Body of pancreas (tissue), 4 donors: ENCODE data around the gene B4GALT2. TPM values are rescaled to one million over a fixed set of nuclear protein-coding genes. Genes with fewer than 3 reads are reported as not detected.

Experiments
- ATAC-seq: fragments of 150-250 bp; one replicate; pipeline ENCODE4 v1.9.1; 2016
- DNase-seq, 4 donors: peaks; one replicate each; pipeline ENCODE4 v3.0.0-alpha.2; 2019
- H3K27ac ChIP-seq, 4 donors: fragments of 200-600 bp; sonication (generic); 1 replicate in 3 of 4; 2 replicates in 1 of 4; pipeline versions ENCODE4 v1.5.1 to v1.6.1; 2016 to 2019; ENCODE audit warnings: mild to moderate bottlenecking in 1 of 4, mixed read lengths in 1 of 4, moderate library complexity in 1 of 4
- H3K27me3 ChIP-seq, 2 donors: fragments of 200-600 bp; sonication (generic); one replicate each; pipeline ENCODE4 v1.6.0; 2016; ENCODE audit warnings: mild to moderate bottlenecking in 1 of 2
- H3K36me3 ChIP-seq, 2 donors: fragments of 200-600 bp; sonication (generic); replicated peaks in 1 of 2; 2 replicates each; pipeline ENCODE4 v1.5.1; 2016; ENCODE audit warnings: low read depth in 2 of 2; ENCODE audit not compliant: insufficient read depth in 1 of 2
- H3K4me1 ChIP-seq: fragments of 200-600 bp; sonication (generic); one replicate; pipeline ENCODE4 v1.6.0; 2016
- H3K4me3 ChIP-seq, 2 donors: fragments of 200-600 bp; sonication (generic); 1 replicate in 1 of 2; 2 replicates in 1 of 2; pipeline ENCODE4 v1.5.1; 2016 to 2019
- H3K9me3 ChIP-seq, 3 donors: fragments of 200-600 bp; sonication (generic); 1 replicate in 2 of 3; 2 replicates in 1 of 3; pipeline ENCODE4 v1.5.1; 2016
- POLR2A ChIP-seq, 3 donors: fragments of 450-650 bp; IDR thresholded peaks; one replicate each; pipeline ENCODE4 v1.6.1; 2016; ENCODE audit warnings: antibody characterized with exemption in 3 of 3, mild to moderate bottlenecking in 2 of 3
- WGBS, 2 donors: methylation state at CpG; one replicate each; pipeline ENCODE4 v1.1.5; 2017; 5-methylcytosine and 5-hydroxymethylcytosine counted together
- intact Hi-C: fragments of 100-400 bp; cut with DNase I; formaldehyde crosslinking; loops from one replicate; pipeline ENCODE4 v1.15.1; 2023
- total RNA-seq, 2 donors: library from RNA; depleted of rRNA; stranded (reverse); fragments of >200 nt; gene quantifications; one replicate each; pipeline ENCODE4 v1.1.0, GENCODE V29; 2016
- TF ChIP-seq, protein P1 (sequence below), 7 experiments: fragments of 450-650 bp in 4 of 7; fragments of 200-600 bp in 3 of 7; sonication (generic) in 3 of 7; IDR thresholded peaks; one replicate each; pipeline ENCODE4 v1.5.1; 2016 to 2019; ENCODE audit warnings: antibody characterized with exemption in 7 of 7

Gene B4GALT2
- total RNA-seq, 2 donors from 2014 or later = 18.2 to 29.3 TPM

DNA sequence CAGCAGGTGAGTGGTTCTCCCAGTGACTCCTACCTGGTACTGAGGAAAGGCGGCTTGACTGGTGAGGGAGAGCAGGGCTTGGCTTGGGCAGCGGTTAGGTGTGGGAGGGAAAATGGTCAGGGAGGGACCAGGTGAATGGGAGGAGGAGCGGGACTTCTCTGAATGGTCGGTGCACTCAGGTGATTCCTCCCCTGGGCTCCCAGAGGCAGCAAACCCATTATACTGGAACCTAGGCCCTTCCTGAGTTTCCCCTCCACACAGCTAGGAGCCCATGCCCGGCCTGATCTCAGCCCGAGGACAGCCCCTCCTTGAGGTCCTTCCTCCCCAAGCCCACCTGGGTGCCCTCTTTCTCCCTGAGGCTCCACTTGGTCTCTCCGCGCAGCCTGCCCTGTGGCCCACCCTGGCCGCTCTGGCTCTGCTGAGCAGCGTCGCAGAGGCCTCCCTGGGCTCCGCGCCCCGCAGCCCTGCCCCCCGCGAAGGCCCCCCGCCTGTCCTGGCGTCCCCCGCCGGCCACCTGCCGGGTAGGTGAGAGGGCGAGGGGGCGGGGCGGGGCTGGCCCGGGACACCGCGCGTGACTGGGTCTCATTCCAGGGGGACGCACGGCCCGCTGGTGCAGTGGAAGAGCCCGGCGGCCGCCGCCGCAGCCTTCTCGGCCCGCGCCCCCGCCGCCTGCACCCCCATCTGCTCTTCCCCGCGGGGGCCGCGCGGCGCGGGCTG lies 43.1 kb upstream of the B4GALT2 start:
- ATAC-seq (peak; percentile 74), DNase-seq (peak; percentile 72 to 87 (median 86))
- Histone ChIP-seq H3K4me3 (peak overlapping the region in 1 of 2 donors; percentile 44), H3K27me3 (no peaks in the 10 kb centered on the region), H3K27ac (peak overlapping the region; percentile 65 to 84 (median 78)), H3K9me3 (no peaks in the 10 kb centered on the region), H3K36me3 (no peaks in the 10 kb centered on the region), H3K4me1 (peaks cover 45% of the 10 kb centered on the region)
- TF ChIP-seq, protein P1, sequence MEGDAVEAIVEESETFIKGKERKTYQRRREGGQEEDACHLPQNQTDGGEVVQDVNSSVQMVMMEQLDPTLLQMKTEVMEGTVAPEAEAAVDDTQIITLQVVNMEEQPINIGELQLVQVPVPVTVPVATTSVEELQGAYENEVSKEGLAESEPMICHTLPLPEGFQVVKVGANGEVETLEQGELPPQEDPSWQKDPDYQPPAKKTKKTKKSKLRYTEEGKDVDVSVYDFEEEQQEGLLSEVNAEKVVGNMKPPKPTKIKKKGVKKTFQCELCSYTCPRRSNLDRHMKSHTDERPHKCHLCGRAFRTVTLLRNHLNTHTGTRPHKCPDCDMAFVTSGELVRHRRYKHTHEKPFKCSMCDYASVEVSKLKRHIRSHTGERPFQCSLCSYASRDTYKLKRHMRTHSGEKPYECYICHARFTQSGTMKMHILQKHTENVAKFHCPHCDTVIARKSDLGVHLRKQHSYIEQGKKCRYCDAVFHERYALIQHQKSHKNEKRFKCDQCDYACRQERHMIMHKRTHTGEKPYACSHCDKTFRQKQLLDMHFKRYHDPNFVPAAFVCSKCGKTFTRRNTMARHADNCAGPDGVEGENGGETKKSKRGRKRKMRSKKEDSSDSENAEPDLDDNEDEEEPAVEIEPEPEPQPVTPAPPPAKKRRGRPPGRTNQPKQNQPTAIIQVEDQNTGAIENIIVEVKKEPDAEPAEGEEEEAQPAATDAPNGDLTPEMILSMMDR (IDR thresholded peaks at IDR 0.05) = peak in 1 of 7 experiments; percentile 2
- peak; percentile 44 to 69 (median 66) for TF ChIP-seq POLR2A (IDR thresholded peaks at IDR 0.05)
- WGBS, 2 donors = 6 to 11% methylated on average over 8 to 25 of the region's 48 CpGs
- intact Hi-C loops = loop anchor here (10.0 kb wide), 1 partner anchor 171 kb away; no protein-coding TSS in a partner anchor

DNA sequence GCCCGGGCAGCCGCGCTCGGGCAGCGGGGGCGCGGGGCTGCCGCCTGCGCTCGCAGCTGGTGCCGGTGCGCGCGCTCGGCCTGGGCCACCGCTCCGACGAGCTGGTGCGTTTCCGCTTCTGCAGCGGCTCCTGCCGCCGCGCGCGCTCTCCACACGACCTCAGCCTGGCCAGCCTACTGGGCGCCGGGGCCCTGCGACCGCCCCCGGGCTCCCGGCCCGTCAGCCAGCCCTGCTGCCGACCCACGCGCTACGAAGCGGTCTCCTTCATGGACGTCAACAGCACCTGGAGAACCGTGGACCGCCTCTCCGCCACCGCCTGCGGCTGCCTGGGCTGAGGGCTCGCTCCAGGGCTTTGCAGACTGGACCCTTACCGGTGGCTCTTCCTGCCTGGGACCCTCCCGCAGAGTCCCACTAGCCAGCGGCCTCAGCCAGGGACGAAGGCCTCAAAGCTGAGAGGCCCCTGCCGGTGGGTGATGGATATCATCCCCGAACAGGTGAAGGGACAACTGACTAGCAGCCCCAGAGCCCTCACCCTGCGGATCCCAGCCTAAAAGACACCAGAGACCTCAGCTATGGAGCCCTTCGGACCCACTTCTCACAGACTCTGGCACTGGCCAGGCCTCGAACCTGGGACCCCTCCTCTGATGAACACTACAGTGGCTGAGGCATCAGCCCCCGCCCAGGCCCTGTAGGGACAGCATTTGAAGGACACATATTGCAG lies 42.4 kb upstream of the B4GALT2 start:
- Histone ChIP-seq H3K27me3 (no peaks in the 10 kb centered on the region), H3K4me1 (peaks cover 45% of the 10 kb centered on the region), H3K9me3 (no peaks in the 10 kb centered on the region), H3K27ac (peak overlapping the region; percentile 65 to 84 (median 78)), H3K36me3 (no peaks in the 10 kb centered on the region), H3K4me3 (no peak overlapping the region)
- DNase-seq (peak; percentile 51 to 70 (median 60)), ATAC-seq (peak; percentile 60)
- intact Hi-C loops = loop anchor here (10.0 kb wide), 1 partner anchor 172 kb away; no protein-coding TSS in a partner anchor
- 4 to 20% methylated on average over 10 to 46 of the region's 56 CpGs for WGBS, 2 donors
- TF ChIP-seq POLR2A (IDR thresholded peaks at IDR 0.05) = peak; percentile 13 to 27 (median 23)
- TF ChIP-seq, protein P1 (IDR thresholded peaks at IDR 0.05) = peak in 4 of 7 experiments; percentile 1 to 30 (median 20)

DNA sequence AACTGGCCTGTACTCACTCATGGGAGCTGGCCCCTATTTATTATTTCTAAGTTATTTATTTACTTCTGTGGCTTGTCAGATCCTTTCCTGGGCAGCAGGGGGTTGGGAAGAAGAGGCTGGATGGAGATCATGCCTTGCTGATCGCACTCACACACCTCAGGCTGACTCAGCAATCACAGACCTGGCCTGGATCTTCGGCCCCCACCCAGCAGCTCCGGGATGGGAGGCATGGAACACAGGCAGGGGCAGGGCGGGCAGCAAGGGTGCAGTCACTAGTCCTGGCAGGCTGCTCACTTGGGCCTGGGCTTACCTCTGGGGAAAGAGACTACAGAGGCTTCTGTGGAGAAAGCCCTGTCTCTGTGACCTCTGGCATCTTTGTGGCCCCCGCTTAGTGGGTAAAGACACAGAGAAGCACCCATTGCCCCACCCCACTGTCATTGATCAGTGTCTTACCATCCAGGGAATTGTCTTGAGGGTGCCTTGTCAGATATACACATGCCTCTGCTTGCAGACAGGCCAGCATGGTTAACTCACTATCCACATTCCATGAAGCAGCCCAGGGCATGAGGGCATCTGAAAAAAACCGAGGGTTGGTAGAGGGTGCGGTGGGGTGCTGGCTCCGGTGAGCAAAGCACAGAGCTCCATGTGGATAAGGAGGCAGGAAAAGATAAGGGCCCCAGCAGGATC lies 41.7 kb upstream of the B4GALT2 start:
- H3K9me3 ChIP-seq = no peaks in the 10 kb centered on the region
- H3K4me3 ChIP-seq = no peak overlapping the region
- H3K27me3 ChIP-seq = no peaks in the 10 kb centered on the region
- peak in 1 of 4 donors; percentile 32 for DNase-seq
- H3K27ac ChIP-seq = peak overlapping the region in 3 of 4 donors; percentile 77 to 84 (median 80)
- intact Hi-C loops = loop anchor here (10.0 kb wide), 1 partner anchor 173 kb away; no protein-coding TSS in a partner anchor
- H3K4me1 ChIP-seq = peaks cover 45% of the 10 kb centered on the region
- no peak for ATAC-seq
- 49 to 73% methylated on average over 8 of the region's 8 CpGs for WGBS, 2 donors
- no peaks in the 10 kb centered on the region for H3K36me3 ChIP-seq
- TF ChIP-seq, protein P1 (IDR thresholded peaks at IDR 0.05) = no peak
- no peak for TF ChIP-seq POLR2A (IDR thresholded peaks at IDR 0.05)

DNA sequence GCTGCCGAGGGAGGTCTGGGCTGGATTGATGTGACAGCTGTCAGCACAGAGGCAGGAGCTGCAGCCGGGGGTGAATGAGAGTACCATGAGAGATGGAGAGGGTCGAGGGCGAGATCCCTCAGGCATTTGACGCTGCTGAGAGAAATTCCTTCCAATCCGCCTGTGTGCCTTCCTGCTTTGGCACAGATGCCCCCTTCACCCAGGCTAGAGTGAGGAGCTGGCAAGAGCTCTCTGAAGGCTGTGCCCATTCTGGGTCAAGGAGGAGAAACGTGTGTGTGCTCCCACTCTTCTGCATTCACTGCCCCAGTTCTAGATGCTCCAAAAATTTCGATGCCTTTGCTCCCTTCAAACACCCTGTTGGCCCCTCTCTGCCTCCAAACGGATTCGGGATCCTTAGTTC lies 40.6 kb upstream of the B4GALT2 start:
- no peak for ATAC-seq
- no peaks in the 10 kb centered on the region for H3K9me3 ChIP-seq
- H3K36me3 ChIP-seq = no peaks in the 10 kb centered on the region
- WGBS, 2 donors = 88 to 91% methylated on average over 9 to 10 of the region's 10 CpGs
- H3K4me3 ChIP-seq = no peak overlapping the region
- H3K27me3 ChIP-seq = no peaks in the 10 kb centered on the region
- intact Hi-C loops = loop anchor here (10.0 kb wide), 1 partner anchor 174 kb away; no protein-coding TSS in a partner anchor
- no peak for DNase-seq
- H3K4me1 ChIP-seq = peaks cover 39% of the 10 kb centered on the region
- no peak overlapping the region for H3K27ac ChIP-seq
- TF ChIP-seq, protein P1 (IDR thresholded peaks at IDR 0.05) = no peak
- TF ChIP-seq POLR2A (IDR thresholded peaks at IDR 0.05) = no peak
